Germinal center (tissue), 1 donor: Measurements from ENCODE around the gene CHD6.

Experiments
- DNase-seq: peaks from one replicate; pipeline ENCODE4 v3.0.0; 2012; ENCODE audit warnings: mixed read lengths, low spot score

CHD6 gene

GRCh38 chr20:41623625-41624375 is 5.6 kb upstream of the CHD6 start:
- no peak for DNase-seq

- DNase-seq, result no peak
Observed at GRCh38 chr20:41622584-41622983, 4.4 kb upstream of the CHD6 start.

DNA sequence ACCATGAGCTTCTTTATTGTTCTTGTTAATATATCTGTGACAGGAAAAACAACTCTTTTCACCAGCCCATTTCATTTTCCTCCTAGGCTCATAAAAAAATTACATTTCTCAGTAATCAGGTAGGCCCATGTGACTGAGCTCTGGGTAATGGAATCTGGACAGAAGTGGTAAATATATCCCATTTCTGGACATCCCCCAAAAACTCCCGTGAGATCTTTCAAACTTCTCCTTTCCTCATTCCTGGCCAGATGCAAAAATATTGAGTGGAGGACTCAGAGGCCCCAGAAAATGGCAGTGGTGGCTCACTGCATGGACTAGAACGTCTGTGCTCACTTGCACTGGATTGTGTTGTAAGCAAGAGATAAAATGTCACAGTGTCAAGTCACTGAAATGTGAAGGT is 3.8 kb upstream of the CHD6 start:
- DNase-seq, result no peak

GRCh38 chr20:41621421-41621820 is 3.2 kb upstream of the CHD6 start:
- no peak for DNase-seq

- no peak for DNase-seq
Observed at GRCh38 chr20:41619360-41620100, 1.4 kb upstream of the CHD6 start.

- no peak for DNase-seq
Observed at GRCh38 chr20:41618807-41619311, 682 bp upstream of the CHD6 start.

DNA sequence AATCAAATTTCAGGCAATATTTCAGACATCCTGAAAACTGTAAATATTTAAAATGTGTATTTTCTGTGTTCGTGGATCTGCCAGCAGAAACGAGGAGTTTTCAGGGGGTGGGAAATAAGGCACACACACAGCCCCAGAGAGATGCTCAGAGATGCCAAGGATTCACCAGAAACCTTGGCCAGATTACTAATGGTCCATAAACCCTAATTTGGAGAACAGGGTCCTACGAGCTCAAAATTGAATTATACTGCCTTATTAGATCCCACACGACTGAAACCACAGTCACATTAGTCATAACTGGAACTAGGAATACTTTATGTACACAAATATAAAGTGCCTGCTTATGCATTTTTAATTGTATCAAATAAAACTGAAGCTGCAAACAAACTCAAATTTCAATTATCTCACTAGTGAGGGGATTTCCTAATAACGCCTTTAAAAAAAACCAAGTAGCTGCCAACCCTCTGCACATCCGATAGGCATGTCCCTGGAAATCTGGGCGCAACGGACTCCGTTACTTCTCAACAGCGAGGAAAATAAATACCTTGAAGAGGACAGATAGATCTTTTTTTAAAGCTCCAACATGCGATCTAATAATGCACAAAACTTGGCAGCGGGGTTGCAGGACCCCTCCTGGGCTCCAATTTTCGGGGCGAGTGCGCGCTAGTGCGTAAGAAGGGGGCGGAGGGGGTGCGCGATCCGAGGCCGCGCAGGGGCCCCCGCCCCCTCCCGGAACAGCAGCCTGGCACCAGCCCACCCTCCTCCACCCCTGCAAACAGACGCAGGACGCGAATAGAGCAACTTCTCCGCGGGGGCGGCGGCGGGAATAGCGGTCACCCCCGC is 897 bp downstream of the CHD6 start:
- peak; percentile 36 for DNase-seq

DNA sequence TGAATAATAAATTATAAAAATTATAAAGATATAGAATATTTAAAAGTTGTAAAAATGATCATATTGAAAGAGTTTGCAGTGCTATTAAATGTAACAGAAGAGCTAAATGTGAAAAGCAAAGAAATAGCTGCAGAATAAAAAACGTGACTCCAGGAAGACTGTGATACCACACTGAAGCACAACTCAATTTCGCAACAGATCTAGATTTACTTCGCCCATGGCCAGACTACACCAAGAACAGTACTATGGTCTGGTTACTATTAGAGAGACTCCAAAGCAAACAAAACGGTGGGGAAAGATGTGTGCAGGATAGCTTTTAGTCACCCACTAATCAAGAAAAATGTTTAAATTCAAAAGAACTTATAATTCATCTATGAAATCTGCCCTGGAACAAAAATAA is 1.9 kb downstream of the CHD6 start:
- no peak for DNase-seq

DNA sequence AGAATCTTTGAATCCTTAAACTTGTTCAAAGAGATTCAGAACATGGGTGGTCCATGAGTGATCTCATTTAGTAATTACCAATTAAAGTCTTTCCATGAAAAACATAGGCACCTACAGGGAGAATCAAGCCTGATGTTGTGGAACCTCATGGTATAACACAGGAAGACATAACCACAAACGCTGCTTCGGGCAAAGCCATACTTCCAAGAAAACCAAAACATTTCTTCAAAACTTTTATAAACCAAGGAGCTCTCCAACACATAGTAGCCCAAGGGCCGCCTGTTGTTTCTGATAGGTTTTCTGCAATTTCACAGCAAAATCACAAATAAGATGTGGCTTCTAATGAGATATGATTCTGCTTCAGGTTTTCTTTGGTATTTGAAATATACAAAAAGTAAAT is 2.5 kb downstream of the CHD6 start:
- DNase-seq, result no peak

DNA sequence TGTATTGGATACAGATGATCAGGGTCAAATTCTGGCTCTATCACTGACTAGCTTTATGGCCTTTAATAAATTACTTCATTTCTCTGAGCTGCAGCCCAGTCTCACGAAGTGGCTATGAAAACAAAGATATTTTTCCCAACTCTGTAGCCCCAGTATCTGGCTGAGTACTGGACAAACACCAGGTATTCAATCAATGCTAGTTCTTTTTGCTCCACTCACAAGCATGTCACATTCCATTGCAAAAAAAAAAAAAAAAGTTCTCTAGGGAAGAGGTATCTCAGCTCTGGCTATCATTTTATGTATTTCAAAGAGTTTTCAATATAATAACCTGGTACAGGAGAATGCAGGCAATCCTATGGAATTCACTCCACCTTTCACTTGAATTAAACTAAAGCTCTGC is 3.1 kb downstream of the CHD6 start:
- DNase-seq, result no peak

- DNase-seq, result no peak
Observed at GRCh38 chr20:41613321-41613720, 4.9 kb downstream of the CHD6 start.

- DNase-seq, result no peak
Observed at GRCh38 chr20:41609474-41609873, 8.7 kb downstream of the CHD6 start.

DNA sequence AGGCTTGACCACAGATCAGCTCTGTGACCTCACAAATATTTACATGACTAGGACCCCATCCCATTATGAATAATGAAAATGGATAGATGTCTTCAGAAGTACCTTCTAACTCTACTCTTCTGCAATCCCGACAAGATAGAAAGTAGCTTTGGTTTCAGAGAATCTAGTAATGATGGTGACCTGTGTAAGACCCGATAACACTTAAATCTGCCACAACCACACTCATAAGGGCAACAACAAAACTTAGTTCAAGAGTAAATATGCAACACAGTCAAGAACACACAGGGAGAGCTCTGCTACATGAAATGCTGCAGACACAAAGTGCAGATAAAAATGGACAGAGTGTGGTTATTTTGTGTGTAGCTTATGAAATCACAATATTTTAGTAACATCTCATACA is 9.6 kb downstream of the CHD6 start:
- no peak for DNase-seq

DNA sequence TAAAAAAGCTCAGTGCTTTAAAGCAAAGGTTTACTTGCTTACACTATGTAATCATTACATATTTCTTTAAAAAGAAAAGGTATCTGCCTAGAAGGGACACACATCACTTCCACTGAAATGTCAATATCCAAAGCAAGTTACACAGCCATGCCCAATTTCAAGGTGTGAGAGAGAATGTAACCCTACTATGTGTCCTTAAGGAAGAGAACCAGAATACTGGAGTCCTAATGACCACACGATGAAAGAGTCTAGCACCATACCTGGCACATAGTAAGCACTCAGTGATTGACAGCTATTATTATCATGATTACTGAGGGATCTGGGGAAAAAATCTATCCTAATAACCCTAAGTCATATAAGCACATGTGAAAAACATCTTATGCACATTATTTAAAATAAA is 10.4 kb downstream of the CHD6 start:
- no peak for DNase-seq

DNA sequence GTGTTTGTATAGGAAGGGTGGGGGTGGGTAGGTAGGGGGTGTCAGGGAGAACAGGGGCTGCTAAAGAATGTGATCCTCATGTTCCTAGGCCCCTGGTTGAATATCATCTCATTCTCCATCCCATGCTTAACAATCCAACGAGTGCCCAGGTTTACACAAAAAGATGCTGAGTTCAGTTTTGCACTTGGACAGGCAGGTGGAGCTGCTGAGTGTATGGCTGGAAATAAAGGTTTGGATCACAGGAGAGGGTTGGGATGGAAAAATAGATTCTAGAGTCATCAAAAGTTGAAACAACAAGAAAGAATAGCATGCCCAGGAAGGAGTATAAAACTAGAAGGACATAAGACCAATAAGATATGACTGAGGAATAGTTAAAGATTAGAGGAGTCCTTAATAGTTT is 14.2 kb downstream of the CHD6 start:
- no peak for DNase-seq

DNA sequence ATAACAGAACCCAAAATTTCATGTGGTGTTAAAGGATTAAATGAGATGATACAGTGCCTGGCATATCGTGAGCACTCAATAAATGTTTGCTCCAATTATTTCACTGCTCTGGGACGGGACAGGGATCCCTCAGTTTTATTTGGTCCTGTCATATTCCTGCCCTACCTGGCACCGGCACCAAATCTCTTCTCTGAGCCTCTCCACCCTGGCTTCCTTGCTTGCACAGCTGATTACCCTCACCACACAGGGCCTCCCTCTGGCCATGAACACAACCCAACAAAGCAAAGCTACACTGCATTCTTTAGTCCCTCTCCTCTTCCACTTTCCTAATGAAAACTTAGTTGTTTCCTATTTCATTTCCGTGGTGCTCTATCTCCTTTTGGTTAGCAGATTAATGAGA is 16.4 kb downstream of the CHD6 start:
- DNase-seq, result no peak

- DNase-seq, result no peak
Observed at GRCh38 chr20:41600926-41601631, 17.1 kb downstream of the CHD6 start.

DNA sequence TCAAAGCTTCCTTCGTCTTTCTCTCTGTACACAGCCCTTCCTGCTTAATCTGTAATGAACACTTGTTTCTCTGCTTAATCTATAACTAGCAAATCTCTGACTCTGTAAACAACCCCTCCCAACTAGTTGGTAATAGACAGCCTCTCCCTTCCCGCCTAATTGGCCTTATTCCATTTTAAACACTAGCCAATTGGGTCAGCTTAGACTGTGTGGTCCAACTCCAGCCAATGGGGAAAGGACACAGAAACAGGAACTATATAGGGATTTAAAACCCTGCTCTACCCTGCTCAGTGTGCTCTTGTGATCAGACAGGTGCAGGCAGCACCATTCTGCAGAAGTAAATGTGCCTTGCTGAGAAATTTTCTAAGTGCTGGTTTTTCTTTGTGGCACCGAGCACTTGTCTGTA is 18.5 kb downstream of the CHD6 start:
- no peak for DNase-seq

DNA sequence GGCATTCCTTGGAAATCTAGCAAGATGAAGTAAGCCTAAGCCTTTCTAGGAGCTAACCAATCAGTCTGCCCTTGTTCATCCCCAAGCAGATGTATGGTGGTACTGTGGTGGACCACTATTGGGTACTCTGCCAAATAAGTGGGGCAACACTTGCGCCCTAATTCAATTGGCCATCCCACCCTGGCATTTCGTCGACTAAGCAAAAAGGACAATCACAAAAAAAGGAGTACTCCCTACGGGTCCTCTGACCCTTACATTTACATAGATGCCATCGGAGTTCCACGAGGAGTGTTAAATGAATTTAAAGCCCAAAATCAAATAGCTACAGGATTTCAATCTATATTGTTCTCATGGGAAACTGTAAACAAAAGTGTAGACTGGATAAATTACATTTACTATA is 19.5 kb downstream of the CHD6 start:
- DNase-seq, result no peak

GRCh38 chr20:41594514-41595322 is 23.5 kb downstream of the CHD6 start:
- DNase-seq, result no peak
